Activated CD8-positive, alpha-beta memory T cell treated with anti-CD3 and anti-CD28 coated beads for 48 hours (primary cell): ENCODE measurements around the gene GAK.
"Not testable (repeated sequence)": the region's sequence is repeated elsewhere in the genome, so short reads cannot be mapped to it uniquely, and the experiment has no call there.

Experiments
- DNase-seq, 3 experiments: peaks; one replicate each; pipeline ENCODE4 v3.0.0-alpha.2; 2020; ENCODE audit warnings: low read depth in 2 of 3, low spot score in 2 of 3

Gene GAK

GRCh38 chr4:931960-932712, at the start of gene GAK, which contains the start of gene TMEM175:
Gene GAK, minus strand, starts transcription at chr4:932316. Its CDS starts 129 bp downstream, at chr4:932187.
Gene TMEM175, plus strand, starts transcription at chr4:932460. Its CDS starts 15,280 bp downstream, at chr4:947740.
- peak; percentile 92 to 97 (median 96) for DNase-seq

- no peak for DNase-seq
Observed at GRCh38 chr4:978957-979701, 47.0 kb upstream of the GAK start.

- not testable (repeated sequence) for DNase-seq
Observed at GRCh38 chr4:976016-976415, 43.9 kb upstream of the GAK start.

GRCh38 chr4:974668-975067, 42.6 kb upstream of the GAK start:
- DNase-seq, result no peak

- peak; percentile 62 to 81 (median 79) for DNase-seq
Observed at GRCh38 chr4:973431-974397, 41.6 kb upstream of the GAK start, which contains the start of gene DGKQ. Gene DGKQ, minus strand, starts transcription at chr4:973569. Its CDS starts 87 bp downstream, at chr4:973482.

GRCh38 chr4:972651-973424, 40.7 kb upstream of the GAK start:
- peak in 2 of 3 experiments; percentile 23 for DNase-seq

GRCh38 chr4:971666-972500, 39.8 kb upstream of the GAK start:
- DNase-seq, result no peak

- DNase-seq, result no peak
Observed at GRCh38 chr4:970854-971520, 38.9 kb upstream of the GAK start.

GRCh38 chr4:970046-970745, 38.1 kb upstream of the GAK start:
- no peak for DNase-seq

GRCh38 chr4:968621-969394, 36.7 kb upstream of the GAK start:
- DNase-seq, result no peak

- DNase-seq, result no peak
Observed at GRCh38 chr4:968221-968620, 36.1 kb upstream of the GAK start.

GRCh38 chr4:967113-968104, 35.3 kb upstream of the GAK start:
- no peak for DNase-seq

GRCh38 chr4:966266-967112, 34.4 kb upstream of the GAK start:
- no peak for DNase-seq

- DNase-seq, result no peak
Observed at GRCh38 chr4:965766-966134, 33.6 kb upstream of the GAK start.

GRCh38 chr4:965048-965765, 33.1 kb upstream of the GAK start:
- DNase-seq, result no peak
